Measurements from ENCODE around the gene ARHGAP26.

Gene ARHGAP26

DNA sequence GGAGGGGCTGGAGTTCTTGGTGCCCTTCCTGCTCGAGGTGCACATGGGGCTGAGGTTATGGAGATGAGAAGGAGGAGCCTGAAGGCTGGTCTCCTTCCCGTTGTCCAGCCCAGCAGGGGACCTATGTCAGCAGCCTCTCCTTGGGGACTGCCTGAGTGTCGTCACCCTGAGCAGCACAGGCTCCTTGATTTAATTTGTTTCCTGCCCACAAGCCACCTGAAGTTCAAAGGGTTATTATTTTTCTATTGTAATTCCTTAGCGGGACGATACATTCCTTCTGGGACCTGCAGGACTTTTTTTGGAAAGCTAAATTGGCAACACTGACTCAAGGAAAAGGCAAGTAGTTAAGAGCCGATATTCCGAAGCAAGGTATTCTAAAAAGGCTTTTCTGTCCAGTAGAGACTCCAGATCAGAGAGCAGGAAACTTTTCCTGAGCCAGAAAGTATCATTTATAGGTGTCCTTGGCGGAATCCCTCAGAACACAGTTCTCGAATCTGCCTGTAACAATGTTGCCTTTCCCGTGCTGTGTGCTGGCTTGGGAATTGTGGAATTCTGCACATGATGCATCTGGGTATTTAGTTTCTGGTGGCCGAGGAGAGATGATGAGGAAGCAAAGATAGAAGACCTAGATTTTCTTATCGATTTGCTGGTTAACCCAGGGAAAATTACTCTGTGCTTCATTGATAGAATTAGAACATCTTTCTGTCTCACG is 55.4 kb downstream of the ARHGAP26 start:
- Histone ChIP-seq H3K4me1 (ENCODE audit: control insufficient read depth, low read length) (no peaks in the 10 kb centered on the region), H3K27me3 (ENCODE audit: control insufficient read depth, low read length) (peaks cover 3% of the 10 kb centered on the region), H3K4me3 (ENCODE audit: low read length) (no peak overlapping the region), H3K9me3 (ENCODE audit: control insufficient read depth, insufficient read depth, low read length) (no peaks in the 10 kb centered on the region), H3F3A (ENCODE audit: control insufficient read depth, insufficient read depth) (no peaks in the 10 kb centered on the region), H3K27ac (ENCODE audit: low read depth, low read length) (no peak overlapping the region), H3K79me2 (ENCODE audit: control insufficient read depth, low read length) (no peaks in the 10 kb centered on the region), H4K20me1 (ENCODE audit: control insufficient read depth, insufficient read depth, low read depth, low read length) (no peaks in the 10 kb centered on the region), H3K36me3 (ENCODE audit: control insufficient read depth, low read length) (no peaks in the 10 kb centered on the region), H3K9me2 (replicated peaks; ENCODE audit: control insufficient read depth, low read length) (no peaks in the 10 kb centered on the region), H3K4me2 (ENCODE audit: low read length) (no peak overlapping the region)
- TF ChIP-seq, protein P1, sequence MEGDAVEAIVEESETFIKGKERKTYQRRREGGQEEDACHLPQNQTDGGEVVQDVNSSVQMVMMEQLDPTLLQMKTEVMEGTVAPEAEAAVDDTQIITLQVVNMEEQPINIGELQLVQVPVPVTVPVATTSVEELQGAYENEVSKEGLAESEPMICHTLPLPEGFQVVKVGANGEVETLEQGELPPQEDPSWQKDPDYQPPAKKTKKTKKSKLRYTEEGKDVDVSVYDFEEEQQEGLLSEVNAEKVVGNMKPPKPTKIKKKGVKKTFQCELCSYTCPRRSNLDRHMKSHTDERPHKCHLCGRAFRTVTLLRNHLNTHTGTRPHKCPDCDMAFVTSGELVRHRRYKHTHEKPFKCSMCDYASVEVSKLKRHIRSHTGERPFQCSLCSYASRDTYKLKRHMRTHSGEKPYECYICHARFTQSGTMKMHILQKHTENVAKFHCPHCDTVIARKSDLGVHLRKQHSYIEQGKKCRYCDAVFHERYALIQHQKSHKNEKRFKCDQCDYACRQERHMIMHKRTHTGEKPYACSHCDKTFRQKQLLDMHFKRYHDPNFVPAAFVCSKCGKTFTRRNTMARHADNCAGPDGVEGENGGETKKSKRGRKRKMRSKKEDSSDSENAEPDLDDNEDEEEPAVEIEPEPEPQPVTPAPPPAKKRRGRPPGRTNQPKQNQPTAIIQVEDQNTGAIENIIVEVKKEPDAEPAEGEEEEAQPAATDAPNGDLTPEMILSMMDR (IDR thresholded peaks at IDR 0.05; ENCODE audit: low read depth, low read length, poor library complexity, severe bottlenecking) = no peak
- TF ChIP-seq EZH2phosphoT487 (IDR thresholded peaks at IDR 0.05; ENCODE audit: borderline replicate concordance, low read length) = no peak

DNA sequence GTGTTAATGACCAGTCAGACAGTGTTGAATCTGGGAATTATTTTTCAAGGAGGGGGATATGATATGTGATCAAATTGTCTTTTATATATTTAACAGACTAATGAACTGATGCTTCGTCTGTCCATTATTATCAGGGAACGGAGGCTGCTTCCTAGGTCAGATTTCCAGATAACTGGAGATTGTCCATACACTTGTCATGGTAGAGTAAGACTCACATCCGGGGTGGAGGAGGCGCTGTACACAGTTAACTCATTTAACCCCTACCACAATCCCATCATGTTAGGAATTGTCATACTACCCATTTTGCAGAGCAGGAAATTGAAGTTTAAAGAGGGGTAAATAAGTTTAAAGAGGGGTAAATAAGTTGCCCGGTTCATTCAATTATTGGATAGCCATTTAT is 55.9 kb downstream of the ARHGAP26 start:
- no peak overlapping the region for H3K4me3 ChIP-seq (ENCODE audit: low read length)
- no peaks in the 10 kb centered on the region for H3K36me3 ChIP-seq (ENCODE audit: control insufficient read depth, low read length)
- H3K27me3 ChIP-seq (ENCODE audit: control insufficient read depth, low read length) = peaks cover 7% of the 10 kb centered on the region
- TF ChIP-seq EZH2phosphoT487 (IDR thresholded peaks at IDR 0.05; ENCODE audit: borderline replicate concordance, low read length) = no peak
- TF ChIP-seq, protein P1 (IDR thresholded peaks at IDR 0.05; ENCODE audit: low read depth, low read length, poor library complexity, severe bottlenecking) = no peak
- H4K20me1 ChIP-seq (ENCODE audit: control insufficient read depth, insufficient read depth, low read depth, low read length) = no peaks in the 10 kb centered on the region
- no peaks in the 10 kb centered on the region for H3K9me3 ChIP-seq (ENCODE audit: control insufficient read depth, insufficient read depth, low read length)
- no peaks in the 10 kb centered on the region for H3F3A ChIP-seq (ENCODE audit: control insufficient read depth, insufficient read depth)
- no peaks in the 10 kb centered on the region for H3K4me1 ChIP-seq (ENCODE audit: control insufficient read depth, low read length)
- no peaks in the 10 kb centered on the region for H3K79me2 ChIP-seq (ENCODE audit: control insufficient read depth, low read length)
- H3K27ac ChIP-seq (ENCODE audit: low read depth, low read length) = no peak overlapping the region
- no peak overlapping the region for H3K4me2 ChIP-seq (ENCODE audit: low read length)
- H3K9me2 ChIP-seq (replicated peaks; ENCODE audit: control insufficient read depth, low read length) = no peaks in the 10 kb centered on the region

DNA sequence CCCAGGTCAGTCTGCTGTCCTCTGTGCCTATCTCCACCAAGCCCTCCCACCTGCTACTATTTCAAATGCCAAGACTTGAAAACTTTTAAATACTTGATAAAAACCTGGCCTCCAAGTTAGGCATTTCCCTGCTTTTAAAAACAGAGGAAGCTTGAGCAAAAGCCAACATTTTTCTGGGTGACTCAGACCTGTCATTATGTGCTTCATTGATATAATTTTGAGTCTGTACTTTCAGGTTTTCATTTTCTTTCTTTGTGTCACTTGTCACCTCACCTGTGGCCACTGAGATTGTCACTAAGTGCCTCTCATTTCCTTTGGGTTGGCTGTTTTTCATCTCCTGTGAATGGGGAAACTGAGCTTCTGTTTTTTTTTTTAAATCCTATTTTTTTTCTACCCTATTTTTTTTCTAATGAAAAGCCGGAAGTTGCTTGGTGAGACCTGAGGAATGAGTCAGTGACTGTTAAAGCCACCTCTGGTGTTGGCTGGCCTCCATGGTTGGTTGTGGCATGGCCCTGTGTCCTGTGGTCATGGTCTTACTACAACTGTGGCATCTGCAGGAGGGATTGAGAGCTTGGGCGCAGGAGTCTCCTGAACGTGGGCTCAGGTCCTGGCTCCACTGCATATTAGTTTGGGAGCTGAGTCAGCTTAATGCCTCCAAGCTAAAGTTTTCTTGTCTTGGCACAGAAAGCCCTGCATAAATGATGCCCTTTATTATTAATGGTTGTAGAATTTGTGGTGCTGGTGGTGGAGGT is 56.7 kb downstream of the ARHGAP26 start:
- H3K4me3 ChIP-seq (ENCODE audit: low read length) = no peak overlapping the region
- no peaks in the 10 kb centered on the region for H3F3A ChIP-seq (ENCODE audit: control insufficient read depth, insufficient read depth)
- no peaks in the 10 kb centered on the region for H3K9me3 ChIP-seq (ENCODE audit: control insufficient read depth, insufficient read depth, low read length)
- H3K4me2 ChIP-seq (ENCODE audit: low read length) = no peak overlapping the region
- no peaks in the 10 kb centered on the region for H3K4me1 ChIP-seq (ENCODE audit: control insufficient read depth, low read length)
- TF ChIP-seq, protein P1 (IDR thresholded peaks at IDR 0.05; ENCODE audit: low read depth, low read length, poor library complexity, severe bottlenecking) = no peak
- no peak for TF ChIP-seq EZH2phosphoT487 (IDR thresholded peaks at IDR 0.05; ENCODE audit: borderline replicate concordance, low read length)
- peaks cover 11% of the 10 kb centered on the region for H3K27me3 ChIP-seq (ENCODE audit: control insufficient read depth, low read length)
- no peaks in the 10 kb centered on the region for H3K36me3 ChIP-seq (ENCODE audit: control insufficient read depth, low read length)
- H3K9me2 ChIP-seq (replicated peaks; ENCODE audit: control insufficient read depth, low read length) = no peaks in the 10 kb centered on the region
- no peaks in the 10 kb centered on the region for H3K79me2 ChIP-seq (ENCODE audit: control insufficient read depth, low read length)
- H4K20me1 ChIP-seq (ENCODE audit: control insufficient read depth, insufficient read depth, low read depth, low read length) = no peaks in the 10 kb centered on the region
- H3K27ac ChIP-seq (ENCODE audit: low read depth, low read length) = no peak overlapping the region

Data from DOHH2 (cell line).